AG09309 (cell line): Measurements from ENCODE around the gene MITD1.

Experiments
- DNase-seq: peaks from one replicate; pipeline ENCODE4 v3.0.0-alpha.2; 2010; ENCODE audit warnings: low read depth
- H3K4me3 ChIP-seq: 2 replicates; pipeline ENCODE4 v1.5.1; 2011; ENCODE audit warnings: mild to moderate bottlenecking, low read depth, low read length, moderate library complexity; ENCODE audit not compliant: control insufficient read depth
- TF ChIP-seq, protein P1 (sequence below): IDR thresholded peaks from 2 replicates; pipeline ENCODE4 v1.5.1; 2011; ENCODE audit warnings: mild to moderate bottlenecking, low read depth, low read length, inconsistent platforms; ENCODE audit not compliant: insufficient read depth, control insufficient read depth; ENCODE audit errors: missing control alignments

The MITD1 gene

GRCh38 chr2:99158599-99158998 lies 22.3 kb downstream of the MITD1 start:
- DNase-seq, result no peak
- H3K4me3 ChIP-seq, result no peak overlapping the region
- TF ChIP-seq, protein P1, sequence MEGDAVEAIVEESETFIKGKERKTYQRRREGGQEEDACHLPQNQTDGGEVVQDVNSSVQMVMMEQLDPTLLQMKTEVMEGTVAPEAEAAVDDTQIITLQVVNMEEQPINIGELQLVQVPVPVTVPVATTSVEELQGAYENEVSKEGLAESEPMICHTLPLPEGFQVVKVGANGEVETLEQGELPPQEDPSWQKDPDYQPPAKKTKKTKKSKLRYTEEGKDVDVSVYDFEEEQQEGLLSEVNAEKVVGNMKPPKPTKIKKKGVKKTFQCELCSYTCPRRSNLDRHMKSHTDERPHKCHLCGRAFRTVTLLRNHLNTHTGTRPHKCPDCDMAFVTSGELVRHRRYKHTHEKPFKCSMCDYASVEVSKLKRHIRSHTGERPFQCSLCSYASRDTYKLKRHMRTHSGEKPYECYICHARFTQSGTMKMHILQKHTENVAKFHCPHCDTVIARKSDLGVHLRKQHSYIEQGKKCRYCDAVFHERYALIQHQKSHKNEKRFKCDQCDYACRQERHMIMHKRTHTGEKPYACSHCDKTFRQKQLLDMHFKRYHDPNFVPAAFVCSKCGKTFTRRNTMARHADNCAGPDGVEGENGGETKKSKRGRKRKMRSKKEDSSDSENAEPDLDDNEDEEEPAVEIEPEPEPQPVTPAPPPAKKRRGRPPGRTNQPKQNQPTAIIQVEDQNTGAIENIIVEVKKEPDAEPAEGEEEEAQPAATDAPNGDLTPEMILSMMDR, result no peak

DNA sequence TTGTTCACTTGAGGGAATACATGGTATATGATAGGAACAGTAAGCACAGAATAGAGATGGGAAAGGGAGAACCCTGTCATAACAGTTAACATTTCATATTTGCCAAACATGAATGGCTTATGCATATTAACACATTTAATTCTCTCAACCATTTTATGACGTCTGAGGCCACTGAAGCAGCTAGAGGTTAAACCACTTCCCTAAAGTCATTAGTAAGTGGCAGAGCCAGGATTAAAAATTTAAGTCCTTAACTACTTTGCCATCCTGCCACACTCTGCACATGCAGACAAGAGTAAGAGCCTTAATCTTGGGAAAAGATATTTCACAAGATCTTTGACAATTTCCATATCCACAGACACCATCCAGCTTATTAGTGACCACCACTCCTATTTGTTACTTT lies 24.0 kb downstream of the MITD1 start:
- H3K4me3 ChIP-seq, result no peak overlapping the region
- TF ChIP-seq, protein P1, result no peak
- no peak for DNase-seq

DNA sequence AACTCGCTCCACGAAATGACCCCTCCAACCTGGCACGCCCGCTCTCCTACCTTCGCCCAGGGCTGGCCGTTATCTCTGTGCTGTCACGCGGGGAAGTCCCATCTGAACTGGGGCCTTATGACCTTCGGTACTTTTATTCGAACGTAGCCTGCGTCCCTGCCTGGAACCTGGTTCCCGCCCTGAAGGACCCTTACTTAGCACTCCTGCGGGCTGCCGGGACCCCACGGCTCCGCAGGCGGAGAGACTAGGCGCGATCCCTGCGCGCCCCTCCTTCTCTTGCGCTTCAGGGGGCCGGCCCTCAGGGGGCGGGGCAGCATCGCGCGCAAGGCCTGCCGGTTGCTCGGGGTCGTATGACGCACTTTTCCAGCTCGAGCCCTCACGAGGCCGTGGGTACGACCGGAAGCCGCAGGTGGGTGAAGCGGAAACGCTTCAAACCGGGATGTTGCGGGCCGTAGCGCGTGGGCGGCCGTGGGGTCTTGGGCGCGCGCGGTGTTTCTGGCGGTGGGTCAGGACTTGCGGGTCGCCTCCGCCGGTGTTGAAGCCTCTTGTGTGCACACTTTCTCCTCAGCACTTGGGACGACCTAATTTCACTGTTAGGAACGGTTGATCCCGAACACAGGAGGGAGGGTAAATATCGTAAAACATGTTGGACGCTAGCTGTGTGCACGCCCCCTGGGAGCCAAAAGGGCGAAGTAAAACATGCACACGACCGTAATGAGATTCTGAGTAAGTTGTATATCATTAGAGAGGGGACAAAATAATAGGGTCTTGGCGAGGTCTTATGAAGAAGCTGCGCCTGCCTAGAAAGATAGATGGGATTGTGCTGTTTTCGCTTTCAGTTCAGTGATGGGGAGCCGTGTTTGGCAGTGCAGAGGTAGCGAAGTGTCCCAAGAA lies 26.0 kb downstream of the MITD1 start, which contains the start of the genes LIPT1 and TSGA10:
Gene LIPT1, plus strand, starts transcription at position 325 of the 894 bp plus-strand sequence. CDS start 6,991 bp downstream, outside the sequence.
Gene TSGA10, minus strand, starts transcription at position 300 of the 894 bp plus-strand sequence. CDS start 45,503 bp downstream, outside the sequence.
- peak within 1 kb of the TSS; percentile 80 for H3K4me3 ChIP-seq
- DNase-seq, result peak; percentile 50
- TF ChIP-seq, protein P1, result peak; percentile 18

GRCh38 chr2:99153921-99154604 lies 26.8 kb downstream of the MITD1 start:
- TF ChIP-seq, protein P1, result no peak
- no peak for DNase-seq
- peak overlapping the region; percentile 80 for H3K4me3 ChIP-seq

DNA sequence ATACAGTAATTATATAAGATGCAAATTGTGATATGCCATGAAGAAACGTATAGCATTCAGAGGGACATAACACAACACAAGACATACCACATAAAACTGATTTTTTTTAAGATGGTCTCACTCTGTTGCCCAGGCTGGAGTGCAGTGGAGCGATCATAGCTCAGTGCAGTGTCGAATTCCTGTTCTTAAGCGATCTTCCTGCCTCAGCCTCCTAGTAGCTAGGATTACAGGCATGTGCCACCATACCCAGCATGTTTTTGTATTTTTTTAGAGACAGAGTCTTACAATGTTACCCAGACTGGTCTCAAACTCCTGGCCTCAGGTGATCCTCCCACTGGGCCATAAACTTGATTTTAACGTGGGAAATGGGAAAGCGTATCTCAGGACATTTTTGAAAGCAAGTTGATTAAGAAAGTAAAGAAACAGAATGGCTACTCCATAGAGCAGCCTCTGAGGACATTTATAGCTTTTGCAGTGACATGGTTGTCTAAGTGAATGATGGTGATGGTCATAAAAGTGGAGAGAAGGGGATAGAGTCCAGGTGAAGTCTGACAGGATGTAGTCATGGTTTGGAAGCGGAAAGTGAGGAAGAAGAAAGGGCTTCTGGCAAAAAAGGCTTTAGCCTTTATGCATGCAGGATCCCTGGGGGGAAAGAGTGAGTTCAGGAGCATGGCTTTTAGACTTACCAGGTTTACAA lies 28.5 kb downstream of the MITD1 start:
- DNase-seq, result no peak
- no peak overlapping the region for H3K4me3 ChIP-seq
- TF ChIP-seq, protein P1, result no peak

- no peak overlapping the region for H3K4me3 ChIP-seq
- no peak for DNase-seq
- TF ChIP-seq, protein P1, result no peak
Measured at GRCh38 chr2:99150706-99151105, 30.2 kb downstream of the MITD1 start.
